Neural progenitor cell (in vitro differentiated cells): ENCODE data around the gene ABCC5.

Experiments
- EZH2 ChIP-seq: fragments of 200-600 bp; sonication (generic); IDR thresholded peaks from 2 replicates; pipeline ENCODE4 v1.6.1; 2017; ENCODE audit warnings: antibody characterized with exemption, mild to moderate bottlenecking, moderate library complexity
- EZH2phosphoT487 ChIP-seq: fragments of 200-600 bp; sonication (generic); IDR thresholded peaks from 2 replicates; pipeline ENCODE4 v1.6.1; 2017; ENCODE audit warnings: antibody characterized with exemption

DNA sequence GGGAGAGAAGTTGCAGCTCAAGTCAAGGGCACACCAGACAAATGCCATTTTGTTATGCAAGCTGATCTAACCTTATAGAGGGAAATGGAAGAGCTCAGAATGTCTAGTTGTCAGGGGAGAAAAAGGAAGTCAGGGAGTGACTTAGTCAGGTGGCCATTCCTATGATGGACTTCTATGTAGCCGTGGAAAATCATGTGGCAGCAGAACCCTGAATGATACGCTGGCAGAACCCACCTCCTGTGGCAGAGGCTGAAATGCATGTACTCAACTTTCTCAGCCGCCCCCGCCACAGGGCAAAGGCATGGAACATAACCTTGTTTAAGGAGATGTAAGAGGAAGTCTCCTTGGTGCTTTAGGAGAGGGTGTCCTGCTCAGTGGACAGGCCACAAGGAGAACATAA, 95.3 kb downstream of the ABCC5 start:
- TF ChIP-seq EZH2: no peak
- no peak for TF ChIP-seq EZH2phosphoT487
